IPS-NIHi7 (cell line): Measurements from ENCODE around the gene GDF11.

ENCODE experiments used
- DNase-seq: peaks from one replicate; pipeline ENCODE4 v3.0.0; 2012; ENCODE audit warnings: mixed read lengths; ENCODE audit errors: extremely low spot score

Gene GDF11

GRCh38 chr12:55795950-55796349 is 53.0 kb downstream of the GDF11 start:
- no peak for DNase-seq

DNA sequence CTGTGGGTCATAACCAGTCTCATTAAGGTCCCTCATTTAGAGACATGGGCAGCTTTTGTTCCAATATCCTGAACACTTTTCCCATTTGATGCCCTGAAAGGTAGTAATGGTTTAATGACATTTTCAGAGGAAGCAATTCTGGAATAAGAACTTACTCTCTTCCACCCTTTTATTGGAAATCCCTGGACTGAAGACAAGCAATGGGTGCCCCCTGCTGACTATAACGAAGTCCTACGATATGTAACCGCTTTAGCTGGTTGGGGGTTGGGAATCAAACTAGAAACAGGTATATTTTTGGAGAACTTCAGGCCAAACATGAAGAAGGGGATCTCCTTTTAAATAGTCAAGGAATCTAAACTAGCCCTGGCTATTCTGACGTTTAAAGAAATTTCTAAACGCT is 54.1 kb downstream of the GDF11 start:
- peak; percentile 53 for DNase-seq

GRCh38 chr12:55797550-55797949 is 54.6 kb downstream of the GDF11 start:
- DNase-seq = no peak
